HepG2 (cell line): Measurements from ENCODE around the gene ADAM19. TPM values are rescaled to one million over a fixed set of nuclear protein-coding genes. Genes with fewer than 3 reads are reported as not detected.

Experiments
- ATAC-seq: fragments of 200-7000 bp; cut with Tn5 transposase; 3 replicates; pipeline ENCODE4 v1.9.1; 2020; ENCODE audit warnings: mild to moderate bottlenecking, moderate library complexity
- BruUV-seq: library from RNA; stranded (reverse); fragments of 400-500 nt; replicated peaks from 2 replicates; lab custom pipeline; 2021; lab: Mats Ljungman, UMichigan
- CTCF ChIA-PET: fragments of 300-600 bp; formaldehyde crosslinking; extraction: SDS; loops from one replicate; lab custom pipeline; 2021; ENCODE audit warnings: low total read pairs, inconsistent platforms, low intra/inter-chr PET ratio; lab: Yijun Ruan, JAX
- POLR2A ChIA-PET: fragments of 350-600 bp; sonication (Branson Sonifier 250); formaldehyde crosslinking; loops from one replicate; lab custom pipeline; 2020; ENCODE audit warnings: antibody characterized with exemption, inconsistent platforms; lab: Yijun Ruan, JAX
- DNase-seq: peaks from one replicate; pipeline ENCODE4 v3.0.0-alpha.2; 2015; ENCODE audit warnings: low spot score
- FAIRE-seq: peaks from 3 replicates; lab custom pipeline; 2011; peaks lifted over from hg19 to GRCh38; lab: Jason Lieb, UNC
- H2AFZ ChIP-seq: one replicate; pipeline ENCODE4 v1.6.1; 2011; ENCODE audit warnings: low read length, inconsistent platforms
- H3K27ac ChIP-seq: fragments of 300-600 bp; 3 replicates; pipeline ENCODE4 v1.8.0; 2011; ENCODE audit warnings: mixed run types, mild to moderate bottlenecking, mixed read lengths, low read length, inconsistent platforms; ENCODE audit not compliant: insufficient read depth; ENCODE audit errors: extremely low read length
- H3K27me3 ChIP-seq, 2 experiments: fragments of 200-600 bp in 1 of 2; 2 replicates in 1 of 2; 3 replicates in 1 of 2; pipeline versions ENCODE4 v1.6.0 to v1.8.0; 2011; ENCODE audit warnings: low read length in 2 of 2, mild to moderate bottlenecking in 2 of 2, moderate library complexity in 2 of 2, inconsistent platforms in 1 of 2; ENCODE audit not compliant: insufficient read depth in 2 of 2, control insufficient read depth in 1 of 2
- H3K36me3 ChIP-seq, 2 experiments: fragments of 200-600 bp in 1 of 2; replicated peaks in 1 of 2; 2 replicates in 1 of 2; 3 replicates in 1 of 2; pipeline versions ENCODE4 v1.5.1 to v1.8.0; 2011; ENCODE audit warnings: low read length in 2 of 2, inconsistent platforms in 1 of 2; ENCODE audit not compliant: insufficient read depth in 2 of 2, control insufficient read depth in 1 of 2
- H3K4me1 ChIP-seq: 2 replicates; pipeline ENCODE4 v1.5.1; 2012; ENCODE audit warnings: low read length, inconsistent platforms; ENCODE audit not compliant: insufficient read depth
- H3K4me2 ChIP-seq: 2 replicates; pipeline ENCODE4 v1.6.0; 2011; ENCODE audit warnings: low read depth, low read length, inconsistent platforms
- H3K4me3 ChIP-seq, 3 experiments: fragments of 200-600 bp in 1 of 3; sonication (generic), shearing (Covaris generic) in 1 of 3; replicated peaks in 1 of 3; 2 replicates each; pipeline ENCODE4 v1.5.1; 2011 to 2016; ENCODE audit warnings: low read length in 3 of 3, inconsistent platforms in 2 of 3, low read depth in 2 of 3, mild to moderate bottlenecking in 2 of 3, control low read depth in 1 of 3, mixed read lengths in 1 of 3; ENCODE audit not compliant: insufficient read depth in 1 of 3
- H3K79me2 ChIP-seq: one replicate; pipeline ENCODE4 v1.6.1; 2011; ENCODE audit warnings: low read length, inconsistent platforms; ENCODE audit not compliant: insufficient read depth
- H3K9ac ChIP-seq: 2 replicates; pipeline ENCODE4 v1.6.0; 2011; ENCODE audit warnings: mild to moderate bottlenecking, low read depth, low read length, inconsistent platforms; ENCODE audit not compliant: insufficient read depth
- H3K9me3 ChIP-seq: 2 replicates; pipeline ENCODE4 v1.5.1; 2012; ENCODE audit warnings: mild to moderate bottlenecking, low read length
- H4K20me1 ChIP-seq: 2 replicates; pipeline ENCODE4 v1.6.0; 2011; ENCODE audit warnings: inconsistent platforms, mild to moderate bottlenecking, low read length, moderate library complexity; ENCODE audit not compliant: insufficient read depth
- EED ChIP-seq: sonication (generic); formaldehyde crosslinking; IDR thresholded peaks from 2 replicates; pipeline ENCODE4 v1.5.0; 2020; ENCODE audit warnings: mild to moderate bottlenecking, missing genetic modification reagents
- RFX5 ChIP-seq: IDR thresholded peaks from 2 replicates; pipeline ENCODE4 v1.6.1; 2011; ENCODE audit warnings: low read depth, low read length, improper control_type of control experiment
- SIX4 ChIP-seq: sonication (generic); formaldehyde crosslinking; IDR thresholded peaks from 2 replicates; pipeline ENCODE4 v1.4.0; 2020; ENCODE audit warnings: missing genetic modification reagents
- TBP ChIP-seq: sonication (generic); formaldehyde crosslinking; IDR thresholded peaks from 2 replicates; pipeline ENCODE4 v1.5.0; 2020; ENCODE audit warnings: missing genetic modification reagents
- YEATS4 ChIP-seq: sonication (generic); formaldehyde crosslinking; IDR thresholded peaks from 2 replicates; pipeline ENCODE4 v1.4.0; 2020; ENCODE audit warnings: missing genetic modification reagents, borderline replicate concordance
- ZFP36L2 ChIP-seq: sonication (generic); formaldehyde crosslinking; IDR thresholded peaks from 2 replicates; pipeline ENCODE4 v1.4.0; 2020; ENCODE audit warnings: missing genetic modification reagents
- WGBS: methylation state at CpG from one replicate; pipeline ENCODE4 v1.1.6; 2017; ENCODE audit warnings: low lambda C conversion rate; 5-methylcytosine and 5-hydroxymethylcytosine counted together
- in situ Hi-C: cut with HindIII; loops from 2 replicates; pipeline ENCODE4 v1.10.0; 2017; ENCODE audit warnings: low pct_unique_long_range_greater_than_20kb; ENCODE audit not compliant: extremely low pct_ligation_motif_present
- intact Hi-C: fragments of 100-400 bp; cut with micrococcal nuclease; formaldehyde crosslinking; loops from one replicate; pipeline ENCODE4 v1.10.0; 2022; ENCODE audit not compliant: unreplicated experiment
- polyA plus RNA-seq, 8 experiments: library from polyadenylated mRNA; depleted of rRNA in 3 of 8; stranded (reverse) in 7 of 8; unstranded in 1 of 8; fragments of >200 nt; fragmentation: Illumina TruSeq in 4 of 8; extraction: Trizol in 4 of 8; gene quantifications; 2 replicates each; pipeline versions ENCODE4 v1.2.1 to v1.2.3, GENCODE V29; 2011 to 2016; ENCODE audit warnings: low read depth in 4 of 8, missing spikeins in 1 of 8, mixed read lengths in 1 of 8; ENCODE audit not compliant: insufficient read depth in 1 of 8
- total RNA-seq, 5 experiments: library from RNA; depleted of rRNA; stranded (reverse); fragments of >200 nt; fragmentation: Illumina TruSeq; extraction: Trizol; gene quantifications; 2 replicates each; pipeline ENCODE4 v1.2.3, GENCODE V29; 2016; ENCODE audit warnings: low read depth in 1 of 5
- TF ChIP-seq, protein P1 (sequence below): sonication (generic); formaldehyde crosslinking; IDR thresholded peaks from 2 replicates; pipeline ENCODE4 v1.4.0; 2020; ENCODE audit warnings: missing genetic modification reagents
- TF ChIP-seq, protein P2 (sequence below): sonication (generic); formaldehyde crosslinking; IDR thresholded peaks from 2 replicates; pipeline ENCODE4 v1.4.0; 2020; ENCODE audit warnings: missing genetic modification reagents, mild to moderate bottlenecking, borderline replicate concordance
- TF ChIP-seq, protein P3 (sequence below): sonication (generic); formaldehyde crosslinking; IDR thresholded peaks from 2 replicates; pipeline ENCODE4 v1.5.0; 2020; ENCODE audit warnings: missing genetic modification reagents, mild to moderate bottlenecking, borderline replicate concordance

The ADAM19 gene
- total and polyA plus RNA-seq, 2 of the 13 experiments (the other 11 are each of a cell fraction or from before 2014, with no cell fraction given), result 0.38 to 0.74 TPM

DNA sequence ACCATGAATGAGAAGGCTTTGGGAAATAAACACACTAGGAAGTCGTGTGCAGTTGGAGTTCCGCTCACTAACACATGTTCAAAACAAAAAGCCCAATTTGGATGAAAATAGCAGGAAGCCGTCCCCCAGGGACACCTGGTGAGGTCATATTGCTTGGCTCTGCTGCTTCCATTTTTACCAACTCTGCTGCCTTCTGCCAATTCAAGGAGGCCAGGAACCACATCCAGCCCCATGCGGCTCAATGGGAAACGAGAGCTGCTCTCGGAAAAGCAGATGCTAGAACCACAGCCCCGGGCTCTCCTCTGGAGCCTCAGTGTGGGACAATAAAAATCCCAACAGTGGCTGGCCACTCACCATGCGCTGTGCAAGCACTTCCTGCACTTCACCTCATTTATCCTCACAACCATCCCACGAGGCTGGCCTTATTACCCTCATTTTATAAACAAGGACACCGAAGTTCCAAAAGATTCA lies 13.4 kb downstream of the ADAM19 start:
- no peak overlapping the region for H3K4me3 ChIP-seq
- in situ Hi-C loops, result no loop called here
- CTCF ChIA-PET, result no interaction called here
- ATAC-seq (no peak), FAIRE-seq (no peak), DNase-seq (no peak)
- H3K9ac ChIP-seq, result no peak overlapping the region
- no peaks in the 10 kb centered on the region for H3K9me3 ChIP-seq
- WGBS, result 76% methylated on average over 9 of the region's 10 CpGs
- H3K27ac ChIP-seq, result no peak overlapping the region
- no peak overlapping the region for H3K4me2 ChIP-seq
- H3K4me1 ChIP-seq, result peaks cover 21% of the 10 kb centered on the region
- TF ChIP-seq, protein P1, sequence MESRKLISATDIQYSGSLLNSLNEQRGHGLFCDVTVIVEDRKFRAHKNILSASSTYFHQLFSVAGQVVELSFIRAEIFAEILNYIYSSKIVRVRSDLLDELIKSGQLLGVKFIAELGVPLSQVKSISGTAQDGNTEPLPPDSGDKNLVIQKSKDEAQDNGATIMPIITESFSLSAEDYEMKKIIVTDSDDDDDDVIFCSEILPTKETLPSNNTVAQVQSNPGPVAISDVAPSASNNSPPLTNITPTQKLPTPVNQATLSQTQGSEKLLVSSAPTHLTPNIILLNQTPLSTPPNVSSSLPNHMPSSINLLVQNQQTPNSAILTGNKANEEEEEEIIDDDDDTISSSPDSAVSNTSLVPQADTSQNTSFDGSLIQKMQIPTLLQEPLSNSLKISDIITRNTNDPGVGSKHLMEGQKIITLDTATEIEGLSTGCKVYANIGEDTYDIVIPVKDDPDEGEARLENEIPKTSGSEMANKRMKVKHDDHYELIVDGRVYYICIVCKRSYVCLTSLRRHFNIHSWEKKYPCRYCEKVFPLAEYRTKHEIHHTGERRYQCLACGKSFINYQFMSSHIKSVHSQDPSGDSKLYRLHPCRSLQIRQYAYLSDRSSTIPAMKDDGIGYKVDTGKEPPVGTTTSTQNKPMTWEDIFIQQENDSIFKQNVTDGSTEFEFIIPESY (CRISPR knock-in tag), result no peak
- no peak for TF ChIP-seq SIX4 (CRISPR knock-in tag)
- TF ChIP-seq RFX5, result no peak
- H3K36me3 ChIP-seq, result no peaks in the 10 kb centered on the region; a peak in 1 of 5 replicates
- no TSS peak for BruUV-seq
- no peaks in the 10 kb centered on the region for H4K20me1 ChIP-seq
- no peaks in the 10 kb centered on the region for H3K79me2 ChIP-seq
- no peak overlapping the region for H2AFZ ChIP-seq
- no peaks in the 10 kb centered on the region; a peak in 1 of 5 replicates for H3K27me3 ChIP-seq
- intact Hi-C loops, result no loop called here
- POLR2A ChIA-PET, result no interaction called here

DNA sequence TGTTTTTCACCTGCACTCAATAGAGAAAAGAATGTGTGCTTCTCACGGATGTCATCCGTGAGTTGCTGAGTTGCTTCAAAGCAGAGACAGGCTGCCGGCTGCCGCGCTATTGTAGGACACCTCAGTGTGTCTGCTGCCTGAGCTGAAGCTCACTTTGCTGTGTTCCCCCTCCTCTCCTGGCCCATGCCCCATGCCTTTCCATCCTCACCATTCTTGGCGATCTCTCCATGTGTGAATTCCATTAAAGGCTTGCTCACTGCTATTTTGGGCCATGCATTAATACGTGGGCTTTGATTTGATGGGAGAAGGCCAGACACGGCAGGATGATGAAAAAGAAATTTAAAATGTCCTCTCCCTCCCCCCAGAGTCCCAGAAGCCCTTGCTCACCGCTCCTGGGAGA lies 14.5 kb downstream of the ADAM19 start:
- Histone ChIP-seq H2AFZ (no peak overlapping the region), H3K27me3 (no peaks in the 10 kb centered on the region; a peak in 1 of 5 replicates), H3K36me3 (no peaks in the 10 kb centered on the region; a peak in 1 of 5 replicates), H3K9ac (no peak overlapping the region), H3K27ac (no peak overlapping the region), H3K9me3 (no peaks in the 10 kb centered on the region), H3K4me1 (peaks cover 21% of the 10 kb centered on the region)
- in situ Hi-C loops (no loop called here), intact Hi-C loops (no loop called here)
- WGBS, result 62% methylated on average over 9 of the region's 9 CpGs
- POLR2A ChIA-PET, result no interaction called here
- CTCF ChIA-PET, result no interaction called here
- BruUV-seq, result no TSS peak
- TF ChIP-seq ZFP36L2 (CRISPR knock-in tag), result no peak
- TF ChIP-seq YEATS4 (CRISPR knock-in tag), result no peak
- no peak for TF ChIP-seq EED
- TF ChIP-seq, protein P2, sequence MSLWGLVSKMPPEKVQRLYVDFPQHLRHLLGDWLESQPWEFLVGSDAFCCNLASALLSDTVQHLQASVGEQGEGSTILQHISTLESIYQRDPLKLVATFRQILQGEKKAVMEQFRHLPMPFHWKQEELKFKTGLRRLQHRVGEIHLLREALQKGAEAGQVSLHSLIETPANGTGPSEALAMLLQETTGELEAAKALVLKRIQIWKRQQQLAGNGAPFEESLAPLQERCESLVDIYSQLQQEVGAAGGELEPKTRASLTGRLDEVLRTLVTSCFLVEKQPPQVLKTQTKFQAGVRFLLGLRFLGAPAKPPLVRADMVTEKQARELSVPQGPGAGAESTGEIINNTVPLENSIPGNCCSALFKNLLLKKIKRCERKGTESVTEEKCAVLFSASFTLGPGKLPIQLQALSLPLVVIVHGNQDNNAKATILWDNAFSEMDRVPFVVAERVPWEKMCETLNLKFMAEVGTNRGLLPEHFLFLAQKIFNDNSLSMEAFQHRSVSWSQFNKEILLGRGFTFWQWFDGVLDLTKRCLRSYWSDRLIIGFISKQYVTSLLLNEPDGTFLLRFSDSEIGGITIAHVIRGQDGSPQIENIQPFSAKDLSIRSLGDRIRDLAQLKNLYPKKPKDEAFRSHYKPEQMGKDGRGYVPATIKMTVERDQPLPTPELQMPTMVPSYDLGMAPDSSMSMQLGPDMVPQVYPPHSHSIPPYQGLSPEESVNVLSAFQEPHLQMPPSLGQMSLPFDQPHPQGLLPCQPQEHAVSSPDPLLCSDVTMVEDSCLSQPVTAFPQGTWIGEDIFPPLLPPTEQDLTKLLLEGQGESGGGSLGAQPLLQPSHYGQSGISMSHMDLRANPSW, result no peak
- TF ChIP-seq, protein P3, sequence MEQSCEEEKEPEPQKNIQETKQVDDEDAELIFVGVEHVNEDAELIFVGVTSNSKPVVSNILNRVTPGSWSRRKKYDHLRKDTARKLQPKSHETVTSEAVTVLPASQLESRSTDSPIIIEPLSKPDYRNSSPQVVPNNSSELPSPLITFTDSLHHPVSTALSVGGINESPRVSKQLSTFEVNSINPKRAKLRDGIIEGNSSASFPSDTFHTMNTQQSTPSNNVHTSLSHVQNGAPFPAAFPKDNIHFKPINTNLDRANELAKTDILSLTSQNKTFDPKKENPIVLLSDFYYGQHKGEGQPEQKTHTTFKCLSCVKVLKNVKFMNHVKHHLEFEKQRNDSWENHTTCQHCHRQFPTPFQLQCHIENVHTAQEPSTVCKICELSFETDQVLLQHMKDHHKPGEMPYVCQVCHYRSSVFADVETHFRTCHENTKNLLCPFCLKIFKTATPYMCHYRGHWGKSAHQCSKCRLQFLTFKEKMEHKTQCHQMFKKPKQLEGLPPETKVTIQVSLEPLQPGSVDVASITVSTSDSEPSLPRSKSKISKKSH, result no peak
- no peak for TF ChIP-seq TBP
- TF ChIP-seq, all 625 proteins: peak for 0
- no peaks in the 10 kb centered on the region for H3K79me2 ChIP-seq
- H3K4me3 ChIP-seq, result no peak overlapping the region
- no peaks in the 10 kb centered on the region for H4K20me1 ChIP-seq
- FAIRE-seq, result no peak
- ATAC-seq, result no peak
- no peak for DNase-seq
- no peak overlapping the region for H3K4me2 ChIP-seq
